H9 (cell line): ENCODE measurements around the gene ARHGDIA. TPM values are rescaled to one million over a fixed set of nuclear protein-coding genes. Genes with fewer than 3 reads are reported as not detected.

Source experiments
- DNase-seq: peaks from one replicate; pipeline ENCODE4 v3.0.0-alpha.2; 2017
- H2AFZ ChIP-seq: one replicate; pipeline ENCODE4 v1.6.1; 2013; ENCODE audit warnings: mild to moderate bottlenecking, low read length, control low read depth, moderate library complexity
- H2AK5ac ChIP-seq: 2 replicates; pipeline ENCODE4 v1.6.1; 2013; ENCODE audit warnings: low read length, control low read depth, mixed read lengths; ENCODE audit not compliant: insufficient read length
- H2BK120ac ChIP-seq: one replicate; pipeline ENCODE4 v1.6.1; 2013; ENCODE audit warnings: low read depth, mild to moderate bottlenecking, low read length, control low read depth, inconsistent platforms; ENCODE audit not compliant: poor library complexity, severe bottlenecking
- H2BK12ac ChIP-seq: 2 replicates; pipeline ENCODE4 v1.6.1; 2013; ENCODE audit warnings: low read length, control low read depth, mixed read lengths, low read depth; ENCODE audit not compliant: insufficient read length
- H2BK15ac ChIP-seq: 2 replicates; pipeline ENCODE4 v1.6.1; 2013; ENCODE audit warnings: low read depth, low read length, control low read depth
- H2BK20ac ChIP-seq: one replicate; pipeline ENCODE4 v1.6.1; 2013; ENCODE audit warnings: low read depth, mild to moderate bottlenecking, low read length, control low read depth, inconsistent platforms; ENCODE audit not compliant: poor library complexity, severe bottlenecking
- H2BK5ac ChIP-seq: 2 replicates; pipeline ENCODE4 v1.6.1; 2013; ENCODE audit warnings: low read length, control low read depth, mixed read lengths; ENCODE audit not compliant: insufficient read length
- H3K14ac ChIP-seq: 2 replicates; pipeline ENCODE4 v1.6.1; 2013; ENCODE audit warnings: low read length, control low read depth; ENCODE audit not compliant: insufficient read depth
- H3K18ac ChIP-seq: 2 replicates; pipeline ENCODE4 v1.6.1; 2013; ENCODE audit warnings: low read depth, mild to moderate bottlenecking, mixed read lengths, low read length, control low read depth; ENCODE audit not compliant: insufficient read length
- H3K23ac ChIP-seq: 2 replicates; pipeline ENCODE4 v1.6.1; 2013; ENCODE audit warnings: low read length, control low read depth, mixed read lengths, low read depth; ENCODE audit not compliant: insufficient read length
- H3K23me2 ChIP-seq: 2 replicates; pipeline ENCODE4 v1.6.1; 2013; ENCODE audit warnings: low read depth, mild to moderate bottlenecking, mixed read lengths, low read length, control low read depth; ENCODE audit not compliant: insufficient read length, poor library complexity, severe bottlenecking
- H3K27ac ChIP-seq: 2 replicates; pipeline ENCODE4 v1.5.1; 2013; ENCODE audit warnings: low read length, control low read depth, mixed read lengths, low read depth; ENCODE audit not compliant: insufficient read length
- H3K27me3 ChIP-seq: 2 replicates; pipeline ENCODE4 v1.6.1; 2013; ENCODE audit warnings: low read length, control low read depth, inconsistent platforms; ENCODE audit not compliant: insufficient read depth
- H3K4ac ChIP-seq: 2 replicates; pipeline ENCODE4 v1.6.1; 2013; ENCODE audit warnings: low read depth, mild to moderate bottlenecking, control low read depth, inconsistent platforms, low read length, moderate library complexity
- H3K4me1 ChIP-seq: 2 replicates; pipeline ENCODE4 v1.6.1; 2013; ENCODE audit warnings: low read length, control low read depth, inconsistent platforms; ENCODE audit not compliant: insufficient read depth
- H3K4me2 ChIP-seq: 2 replicates; pipeline ENCODE4 v1.6.1; 2013; ENCODE audit warnings: low read length, control low read depth, mixed read lengths; ENCODE audit not compliant: insufficient read length, insufficient read depth
- H3K56ac ChIP-seq: 2 replicates; pipeline ENCODE4 v1.6.1; 2013; ENCODE audit warnings: low read depth, mild to moderate bottlenecking, mixed read lengths, low read length, control low read depth; ENCODE audit not compliant: insufficient read length
- H3K79me1 ChIP-seq: 2 replicates; pipeline ENCODE4 v1.6.1; 2013; ENCODE audit warnings: low read depth, mild to moderate bottlenecking, moderate library complexity, low read length, control low read depth, inconsistent platforms; ENCODE audit not compliant: insufficient read depth, poor library complexity, severe bottlenecking
- H3K79me2 ChIP-seq: 2 replicates; pipeline ENCODE4 v1.6.1; 2013; ENCODE audit warnings: low read length, control low read depth, inconsistent platforms; ENCODE audit not compliant: insufficient read depth
- H3K9ac ChIP-seq: 2 replicates; pipeline ENCODE4 v1.6.1; 2013; ENCODE audit warnings: low read length, control low read depth, mixed read lengths; ENCODE audit not compliant: insufficient read length; ENCODE audit errors: extremely low read depth
- H3K9me3 ChIP-seq: one replicate; pipeline ENCODE4 v1.6.1; 2013; ENCODE audit warnings: low read depth, low read length, inconsistent platforms; ENCODE audit not compliant: control insufficient read depth
- H3T11ph ChIP-seq: one replicate; pipeline ENCODE4 v1.6.1; 2013; ENCODE audit warnings: mild to moderate bottlenecking, low read length, control low read depth, inconsistent platforms
- H4K20me1 ChIP-seq: one replicate; pipeline ENCODE4 v1.6.1; 2013; ENCODE audit not compliant: control insufficient read depth, insufficient read length, insufficient read depth
- H4K5ac ChIP-seq: 2 replicates; pipeline ENCODE4 v1.6.1; 2013; ENCODE audit warnings: low read depth, mild to moderate bottlenecking, mixed read lengths, low read length, control low read depth; ENCODE audit not compliant: insufficient read length
- H4K8ac ChIP-seq: replicated peaks from 2 replicates; pipeline ENCODE4 v1.6.1; 2013; ENCODE audit warnings: low read length, control low read depth, mixed read lengths, low read depth; ENCODE audit not compliant: insufficient read length
- H4K91ac ChIP-seq: 2 replicates; pipeline ENCODE4 v1.6.1; 2013; ENCODE audit warnings: low read depth, mild to moderate bottlenecking, moderate library complexity, mixed read lengths, low read length, control low read depth; ENCODE audit not compliant: insufficient read length
- H3K27ac Mint-ChIP-seq, 3 experiments: 2 replicates in 2 of 3; 3 replicates in 1 of 3; pipeline ENCODE4 v1.8.0; 2020 to 2021; ENCODE audit warnings: mixed read lengths in 3 of 3, mild to moderate bottlenecking in 1 of 3, moderate library complexity in 1 of 3
- H3K27me3 Mint-ChIP-seq: 2 replicates; pipeline ENCODE4 v1.8.0; 2021; ENCODE audit warnings: low read depth, mild to moderate bottlenecking, moderate library complexity, mixed read lengths
- H3K36me3 Mint-ChIP-seq, 3 experiments: 2 replicates in 2 of 3; 3 replicates in 1 of 3; pipeline ENCODE4 v1.8.0; 2020 to 2021; ENCODE audit warnings: low read depth in 3 of 3, mixed read lengths in 3 of 3; ENCODE audit not compliant: insufficient read depth in 1 of 3
- H3K4me1 Mint-ChIP-seq, 2 experiments: 2 replicates each; pipeline ENCODE4 v1.8.0; 2020; ENCODE audit warnings: mixed read lengths in 2 of 2
- H3K4me3 Mint-ChIP-seq, 2 experiments: 2 replicates in 1 of 2; 3 replicates in 1 of 2; pipeline ENCODE4 v1.8.0; 2020 to 2021; ENCODE audit warnings: mild to moderate bottlenecking in 2 of 2, mixed read lengths in 2 of 2, moderate library complexity in 1 of 2
- H3K9me3 Mint-ChIP-seq, 2 experiments: 2 replicates in 1 of 2; 3 replicates in 1 of 2; pipeline ENCODE4 v1.8.0; 2020; ENCODE audit warnings: mild to moderate bottlenecking in 2 of 2, mixed read lengths in 2 of 2, moderate library complexity in 1 of 2
- WGBS: extraction: QIAGEN DNeasy Blood & Tissue Kit; methylation state at CpG from one replicate; pipeline ENCODE4 v1.1.7; 2013; ENCODE audit warnings: missing lambda C conversion rate, low lambda C conversion rate, mixed read lengths; ENCODE audit not compliant: insufficient read length; ENCODE audit errors: extremely low coverage; 5-methylcytosine and 5-hydroxymethylcytosine counted together
- total RNA-seq: library from RNA; stranded (reverse); gene quantifications from 2 replicates; pipeline ENCODE4 v1.2.1, GENCODE V29; 2021
- TF ChIP-seq, protein P1 (sequence below): fragments of 200-600 bp; sonication (generic); conservative IDR thresholded peaks from 3 replicates; pipeline ENCODE4 v1.8.0; 2021; ENCODE audit warnings: antibody characterized with exemption, mild to moderate bottlenecking

ARHGDIA gene
- total RNA-seq, 1 experiment from 2014 or later, result 247 TPM

DNA sequence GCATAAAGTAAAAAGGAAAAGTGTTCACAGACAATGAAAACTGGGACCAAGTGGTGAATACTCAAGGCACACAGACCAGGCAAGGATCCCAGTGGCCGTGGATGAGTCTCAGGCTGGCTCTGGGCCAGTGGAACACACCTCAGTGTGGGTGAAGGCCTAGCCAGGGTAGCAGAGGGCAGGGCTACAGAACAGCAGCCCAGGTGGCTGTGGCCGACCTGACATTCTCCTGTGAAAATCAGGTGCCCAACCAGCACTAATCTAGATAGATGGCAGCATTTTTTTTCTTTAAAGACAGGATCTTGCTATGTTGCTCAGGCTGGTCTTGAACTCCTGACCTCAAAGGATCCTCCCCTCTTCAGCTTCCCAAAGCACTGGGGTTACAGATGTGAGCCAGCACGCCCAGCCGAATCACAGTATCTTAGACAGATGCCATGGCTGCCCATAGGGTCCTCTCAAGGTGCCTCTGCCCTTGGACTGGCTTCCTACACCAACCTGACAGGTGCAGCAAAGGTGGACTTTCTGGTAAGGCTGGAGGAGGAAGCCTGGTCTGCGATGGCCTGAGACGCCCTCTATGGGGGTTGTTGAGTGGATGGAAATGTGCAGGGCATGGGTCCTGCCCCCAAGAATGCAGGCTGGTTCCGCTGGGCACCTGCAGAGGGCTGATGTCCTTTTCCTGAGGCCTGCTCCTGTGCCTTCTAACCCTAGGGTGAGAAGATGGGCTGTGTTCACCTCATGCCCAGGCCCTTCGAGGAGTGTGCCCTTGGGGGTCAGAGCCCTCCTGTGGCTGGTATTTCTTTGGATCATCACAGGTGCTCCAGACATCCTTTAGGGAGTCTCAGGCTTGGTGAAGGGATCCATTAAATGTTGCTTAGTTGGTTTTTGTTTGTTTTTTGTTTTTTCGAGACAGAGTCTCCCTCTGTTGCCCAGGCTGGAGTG, 7.0 kb downstream of the ARHGDIA start:
- Histone ChIP-seq H2BK5ac (no peak overlapping the region), H3K79me2 (peaks cover 8% of the 10 kb centered on the region; the same call in 1 of the 2 replicates), H2BK120ac (no peak overlapping the region), H3K4me1 (peaks cover 3% of the 10 kb centered on the region; the same call in 1 of the 2 replicates), H2AFZ (no peak overlapping the region), H3K9me3 (no peaks in the 10 kb centered on the region), H4K20me1 (no peaks in the 10 kb centered on the region), H3T11ph (no peak overlapping the region), H3K4me2 (no peak overlapping the region), H3K4ac (no peak overlapping the region), H3K27ac (no peak overlapping the region), H4K5ac (no peak overlapping the region), H3K23ac (no peak overlapping the region), H3K23me2 (peaks cover 10% of the 10 kb centered on the region), H2BK20ac (no peak overlapping the region), H3K56ac (no peak overlapping the region), H4K91ac (no peak overlapping the region), H4K8ac (no peak overlapping the region), H2AK5ac (no peak overlapping the region), H3K14ac (no peak overlapping the region), H2BK15ac (no peak overlapping the region), H3K27me3 (no peaks in the 10 kb centered on the region), H3K79me1 (peaks cover 8% of the 10 kb centered on the region), H2BK12ac (no peak overlapping the region), H3K9ac (no peak overlapping the region), H3K18ac (no peak overlapping the region)
- Mint-ChIP-seq H3K27ac (no peak overlapping the region), H3K9me3 (peaks cover 0 to 3% of the 10 kb centered on the region in 2 experiments; a peak in 1 of 5 replicates), H3K4me3 (no peak overlapping the region; a peak in 1 of 5 replicates), H3K27me3 (peaks cover 2% of the 10 kb centered on the region), H3K4me1 (peaks cover 19 to 34% of the 10 kb centered on the region in 2 experiments), H3K36me3 (peaks cover 13 to 35% (median 35%) of the 10 kb centered on the region in 3 experiments; a peak in 6 of 7 replicates)
- TF ChIP-seq, protein P1, sequence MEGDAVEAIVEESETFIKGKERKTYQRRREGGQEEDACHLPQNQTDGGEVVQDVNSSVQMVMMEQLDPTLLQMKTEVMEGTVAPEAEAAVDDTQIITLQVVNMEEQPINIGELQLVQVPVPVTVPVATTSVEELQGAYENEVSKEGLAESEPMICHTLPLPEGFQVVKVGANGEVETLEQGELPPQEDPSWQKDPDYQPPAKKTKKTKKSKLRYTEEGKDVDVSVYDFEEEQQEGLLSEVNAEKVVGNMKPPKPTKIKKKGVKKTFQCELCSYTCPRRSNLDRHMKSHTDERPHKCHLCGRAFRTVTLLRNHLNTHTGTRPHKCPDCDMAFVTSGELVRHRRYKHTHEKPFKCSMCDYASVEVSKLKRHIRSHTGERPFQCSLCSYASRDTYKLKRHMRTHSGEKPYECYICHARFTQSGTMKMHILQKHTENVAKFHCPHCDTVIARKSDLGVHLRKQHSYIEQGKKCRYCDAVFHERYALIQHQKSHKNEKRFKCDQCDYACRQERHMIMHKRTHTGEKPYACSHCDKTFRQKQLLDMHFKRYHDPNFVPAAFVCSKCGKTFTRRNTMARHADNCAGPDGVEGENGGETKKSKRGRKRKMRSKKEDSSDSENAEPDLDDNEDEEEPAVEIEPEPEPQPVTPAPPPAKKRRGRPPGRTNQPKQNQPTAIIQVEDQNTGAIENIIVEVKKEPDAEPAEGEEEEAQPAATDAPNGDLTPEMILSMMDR, result peak; percentile 38; the same call in 2 of the 3 replicates
- WGBS, result no CpG with 5 or more reads among the region's 9 CpGs
- peak; percentile 71 for DNase-seq
